ENCODE measurements around the gene PRLH. TPM values are rescaled to one million over a fixed set of nuclear protein-coding genes. Genes with fewer than 3 reads are reported as not detected.
A peak's percentile ranks its signal among the peaks of the same experiment; 100 is the strongest.

The PRLH gene
- total and polyA plus RNA-seq, 8 donors = not detected

DNA sequence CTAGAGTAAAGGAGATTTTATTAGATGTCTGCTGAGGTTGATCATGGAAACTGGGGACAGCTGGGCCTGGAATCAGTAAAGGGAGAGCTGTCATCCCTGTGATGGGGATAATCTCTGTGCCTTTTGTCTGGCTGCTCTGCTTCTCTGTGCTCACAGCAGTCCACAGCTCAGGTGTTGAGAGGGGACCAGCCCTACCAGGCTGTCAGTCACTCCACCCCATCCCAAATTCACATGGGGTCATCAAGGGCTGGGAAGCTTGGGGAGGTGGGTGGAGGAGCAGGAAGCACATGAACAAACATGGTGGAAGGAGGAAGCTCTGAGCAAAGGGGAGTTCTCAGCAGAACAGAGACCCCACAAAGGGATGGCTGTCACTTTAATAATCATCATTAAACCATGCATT lies 47.3 kb downstream of the PRLH start:
- peak overlapping the region in 1 of 2 donors; percentile 28 for H3K27ac ChIP-seq

DNA sequence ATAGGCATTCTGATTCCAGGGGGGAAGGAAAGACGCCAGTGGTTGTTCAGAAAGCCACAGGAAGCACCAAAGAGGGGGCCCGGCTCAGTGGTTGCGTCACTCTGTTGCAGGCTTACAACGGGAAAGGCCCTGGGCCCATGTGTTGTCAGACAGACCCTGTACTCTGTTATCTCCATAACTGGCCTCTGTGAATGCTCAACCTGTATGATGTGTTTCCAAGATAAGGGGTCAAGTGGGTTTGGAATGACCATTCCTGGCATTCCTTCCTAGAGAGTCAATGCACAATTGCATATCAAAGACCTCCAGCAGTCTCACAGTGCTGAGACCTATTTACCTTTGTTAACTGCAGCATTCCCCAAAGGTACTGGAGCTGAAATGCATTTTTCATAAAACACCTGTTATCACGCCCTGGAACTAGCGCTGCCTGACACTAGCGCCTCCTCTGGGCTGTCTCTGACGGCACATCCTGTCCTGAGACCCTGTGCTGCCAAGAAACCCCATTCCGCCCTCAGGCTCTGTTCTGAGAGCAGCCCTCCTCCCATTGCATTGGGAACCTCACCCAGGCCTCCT lies 47.9 kb downstream of the PRLH start:
- H3K4me1 ChIP-seq = peaks cover 30 to 52% of the 10 kb centered on the region in 2 donors
- ATAC-seq (peak; percentile 70), DNase-seq (no peak)
- peaks cover 0 to 7% of the 10 kb centered on the region in 2 donors for H3K27me3 ChIP-seq
- intact Hi-C loops (cut with DNase I) = no loop called here
- no peak overlapping the region for H3K4me3 ChIP-seq
- no peaks in the 10 kb centered on the region for H3K36me3 ChIP-seq
- peak overlapping the region in 1 of 2 donors; percentile 28 for H3K27ac ChIP-seq
- no peaks in the 10 kb centered on the region for H3K9me3 ChIP-seq
- TF ChIP-seq, protein P1, sequence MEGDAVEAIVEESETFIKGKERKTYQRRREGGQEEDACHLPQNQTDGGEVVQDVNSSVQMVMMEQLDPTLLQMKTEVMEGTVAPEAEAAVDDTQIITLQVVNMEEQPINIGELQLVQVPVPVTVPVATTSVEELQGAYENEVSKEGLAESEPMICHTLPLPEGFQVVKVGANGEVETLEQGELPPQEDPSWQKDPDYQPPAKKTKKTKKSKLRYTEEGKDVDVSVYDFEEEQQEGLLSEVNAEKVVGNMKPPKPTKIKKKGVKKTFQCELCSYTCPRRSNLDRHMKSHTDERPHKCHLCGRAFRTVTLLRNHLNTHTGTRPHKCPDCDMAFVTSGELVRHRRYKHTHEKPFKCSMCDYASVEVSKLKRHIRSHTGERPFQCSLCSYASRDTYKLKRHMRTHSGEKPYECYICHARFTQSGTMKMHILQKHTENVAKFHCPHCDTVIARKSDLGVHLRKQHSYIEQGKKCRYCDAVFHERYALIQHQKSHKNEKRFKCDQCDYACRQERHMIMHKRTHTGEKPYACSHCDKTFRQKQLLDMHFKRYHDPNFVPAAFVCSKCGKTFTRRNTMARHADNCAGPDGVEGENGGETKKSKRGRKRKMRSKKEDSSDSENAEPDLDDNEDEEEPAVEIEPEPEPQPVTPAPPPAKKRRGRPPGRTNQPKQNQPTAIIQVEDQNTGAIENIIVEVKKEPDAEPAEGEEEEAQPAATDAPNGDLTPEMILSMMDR (IDR thresholded peaks at IDR 0.05) = no peak

More for the DNA sequence above, 47.3 kb downstream of the PRLH start:
- H3K9me3 ChIP-seq = no peaks in the 10 kb centered on the region
- DNase-seq = no peak
- no peaks in the 10 kb centered on the region for H3K36me3 ChIP-seq
- TF ChIP-seq, protein P1 (IDR thresholded peaks at IDR 0.05) = no peak
- H3K4me1 ChIP-seq = peaks cover 30 to 51% of the 10 kb centered on the region in 2 donors
- no peak overlapping the region for H3K4me3 ChIP-seq
- intact Hi-C loops (cut with DNase I) = no loop called here
- no peak for ATAC-seq
- peaks cover 0 to 7% of the 10 kb centered on the region in 2 donors for H3K27me3 ChIP-seq

DNA sequence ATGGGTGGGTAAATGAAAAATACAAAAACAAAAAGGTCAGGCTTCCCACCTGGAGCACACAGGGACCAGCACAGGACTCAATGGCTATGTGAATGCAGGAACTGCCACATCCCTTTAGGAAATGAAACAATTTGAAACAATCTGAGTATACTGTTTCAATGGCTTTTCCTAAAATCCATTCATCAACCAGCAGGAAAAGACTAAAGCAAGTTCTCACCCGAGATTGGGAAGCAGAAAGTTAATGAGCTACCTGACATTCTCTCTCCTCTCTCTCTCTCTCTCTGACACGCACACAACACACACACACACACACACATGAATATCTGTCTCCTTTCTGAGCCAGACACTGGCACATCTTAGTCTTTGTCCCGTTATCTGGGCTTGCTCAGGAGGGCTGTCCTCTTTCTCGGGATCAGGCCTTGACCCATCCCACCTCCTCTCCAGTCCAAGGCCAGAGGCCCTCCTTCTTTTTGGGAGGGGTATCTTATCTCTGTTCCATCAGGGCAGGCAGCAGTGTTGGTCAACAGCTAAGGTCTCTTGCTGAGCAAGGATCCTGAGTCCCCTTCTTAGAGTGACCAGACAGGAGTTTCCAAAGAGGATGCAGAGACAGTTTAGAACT lies 49.4 kb downstream of the PRLH start:
- H3K27me3 ChIP-seq = peaks cover 0 to 7% of the 10 kb centered on the region in 2 donors
- no peak overlapping the region for H3K4me3 ChIP-seq
- ATAC-seq = no peak
- peak overlapping the region; percentile 59 to 73 for H3K27ac ChIP-seq
- TF ChIP-seq, protein P1 (IDR thresholded peaks at IDR 0.05) = no peak
- H3K9me3 ChIP-seq = no peaks in the 10 kb centered on the region
- DNase-seq = no peak
- H3K4me1 ChIP-seq = peaks cover 30 to 52% of the 10 kb centered on the region in 2 donors
- intact Hi-C loops (cut with DNase I) = no loop called here
- H3K36me3 ChIP-seq = no peaks in the 10 kb centered on the region

DNA sequence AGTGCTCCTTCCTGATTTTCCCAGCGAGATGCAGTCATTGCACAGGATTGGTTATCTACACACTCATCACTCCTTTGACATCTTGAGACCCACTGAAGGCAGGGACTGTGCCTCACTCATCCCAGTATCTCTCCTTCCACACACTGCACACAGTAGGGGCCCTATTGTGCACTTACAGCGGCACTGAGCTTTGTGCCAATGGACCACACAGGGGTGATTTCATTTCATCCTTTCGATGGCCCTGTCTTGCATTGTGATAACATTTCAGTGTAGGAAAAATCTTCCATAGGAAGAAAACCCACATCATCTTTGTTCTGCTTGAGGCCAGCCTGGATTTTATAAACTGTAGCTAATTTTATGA lies 50.0 kb downstream of the PRLH start:
- H3K27ac ChIP-seq = peak overlapping the region; percentile 59 to 73
- H3K4me1 ChIP-seq = peaks cover 30 to 52% of the 10 kb centered on the region in 2 donors
- H3K9me3 ChIP-seq = no peaks in the 10 kb centered on the region
- no peaks in the 10 kb centered on the region for H3K36me3 ChIP-seq
- DNase-seq = peak in 1 of 4 donors; percentile 19
- H3K4me3 ChIP-seq = no peak overlapping the region
- no peak for ATAC-seq
- TF ChIP-seq, protein P1 (IDR thresholded peaks at IDR 0.05) = no peak
- intact Hi-C loops (cut with DNase I) = no loop called here
- peaks cover 0 to 7% of the 10 kb centered on the region in 2 donors for H3K27me3 ChIP-seq

Other genes starting within 250 kb of the PRLH start
- gene COL6A3, start 152.4 kb upstream of the PRLH start, total RNA-seq = 100 to 1,000 TPM; 598 to 868 TPM
- gene COL6A3, start 152.4 kb upstream of the PRLH start, polyA plus RNA-seq (ENCODE audit: insufficient read length in 6 of 6) = 100 to 1,000 TPM; 662 to 840 (median 760) TPM
- gene MLPH, start 79.3 kb upstream of the PRLH start, total RNA-seq = 100 to 1,000 TPM; 244 to 296 TPM
- 1 to 10 TPM; 1.9 to 6.8 (median 2.7) TPM for gene MLPH, start 79.3 kb upstream of the PRLH start, polyA plus RNA-seq (ENCODE audit: insufficient read length in 6 of 6)
- gene RAB17, start 24.2 kb downstream of the PRLH start, total RNA-seq = 10 to 100 TPM; 35.5 to 37.9 TPM
- 10 to 100 TPM; 12.1 to 20.7 (median 17.5) TPM for gene RAB17, start 24.2 kb downstream of the PRLH start, polyA plus RNA-seq (ENCODE audit: insufficient read length in 6 of 6)
- gene LRRFIP1, start 61.0 kb downstream of the PRLH start, total RNA-seq = 100 to 1,000 TPM; 123 to 160 TPM
- gene LRRFIP1, start 61.0 kb downstream of the PRLH start, polyA plus RNA-seq (ENCODE audit: insufficient read length in 6 of 6) = 100 to 1,000 TPM; 104 to 131 (median 119) TPM
- 1 to 10 TPM in 1 of 2 donors, under 1 TPM in 1; 0.41 to 1.0 TPM for gene RBM44, start 232.2 kb downstream of the PRLH start, total RNA-seq
- 1 to 10 TPM in 4 of 6 donors, under 1 TPM in 2; 0.69 to 1.6 (median 1.2) TPM for gene RBM44, start 232.2 kb downstream of the PRLH start, polyA plus RNA-seq (ENCODE audit: insufficient read length in 6 of 6)